Aortic smooth muscle cell (primary cell): ENCODE data around the gene ZNF273. TPM values are rescaled to one million over a fixed set of nuclear protein-coding genes. Genes with fewer than 3 reads are reported as not detected.

Source experiments
- total RNA-seq: library from RNA; depleted of rRNA; stranded (reverse); fragments of >200 nt; gene quantifications from 2 replicates; pipeline ENCODE4 v1.2.3, GENCODE V29; 2014

Gene ZNF273
- total RNA-seq, result 2.7 and 3.4 TPM in 2 replicates

DNA sequence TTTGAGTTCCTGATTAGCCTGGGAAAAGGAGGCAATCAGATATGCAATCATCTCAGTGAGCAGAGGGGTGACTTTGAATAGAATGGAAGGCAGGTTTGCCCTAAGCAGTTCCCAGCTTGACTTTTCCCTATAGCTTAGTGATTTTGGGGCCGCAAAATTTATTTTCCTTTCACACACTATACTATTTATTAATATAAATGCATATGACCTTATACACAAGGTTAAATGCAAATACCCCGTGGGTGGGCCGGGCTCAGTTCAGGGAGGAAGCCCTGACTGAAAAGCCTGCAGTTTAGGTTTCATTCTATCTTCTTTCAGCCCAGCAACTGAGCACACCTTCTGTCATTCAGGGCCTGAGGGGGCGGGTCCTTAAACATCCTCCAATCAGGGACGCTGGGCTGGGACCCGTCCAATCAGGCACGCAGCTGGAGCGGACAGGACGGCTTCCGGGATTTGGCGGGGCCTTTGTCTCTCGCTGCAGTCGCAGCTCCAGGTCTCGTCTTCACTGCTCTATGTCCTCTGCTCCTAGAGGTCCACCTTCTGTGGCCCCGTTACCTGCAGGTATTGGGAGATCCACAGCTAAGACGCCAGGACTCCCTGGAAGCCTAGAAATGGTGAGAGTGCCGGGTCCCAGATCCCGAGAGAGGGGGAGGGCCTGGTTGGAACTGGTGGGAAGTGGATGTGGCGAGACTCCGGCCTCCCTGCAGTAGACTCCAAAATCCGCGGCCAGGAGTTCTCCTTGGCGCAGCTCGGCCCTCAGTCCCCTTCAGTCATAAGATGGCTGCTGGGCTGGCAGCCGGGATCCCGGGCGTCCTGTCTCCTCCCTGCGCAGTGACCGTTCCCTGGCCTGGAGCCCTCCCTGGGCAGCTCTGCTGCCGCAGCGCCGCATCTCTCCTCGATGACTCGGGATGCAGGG lies at the start of gene ZNF273:
TSS of gene ZNF273 (plus strand) at position 468 of the 916 bp plus-strand sequence. CDS start at position 513, 45 bp downstream.

Other genes with a start within 250 kb of the ZNF273 start
- gene ZNF107, start 237.1 kb upstream of the ZNF273 start, total RNA-seq, result 1.7 TPM in 2 replicates
- gene ZNF138, start 108.8 kb upstream of the ZNF273 start, total RNA-seq, result 3.2 TPM in 2 replicates
- gene ZNF117, start 87.8 kb downstream of the ZNF273 start, total RNA-seq, result 3.6 and 4.7 TPM in 2 replicates
- gene ERV3-1, start 103.4 kb downstream of the ZNF273 start, total RNA-seq, result 6.9 and 9.1 TPM in 2 replicates